Liver (tissue), 9 donors: ENCODE results near the gene ARHGDIA. TPM values are rescaled to one million over a fixed set of nuclear protein-coding genes. Genes with fewer than 3 reads are reported as not detected.

ENCODE experiments used
- DNase-seq: peaks from one replicate; pipeline ENCODE4 v3.0.0-alpha.2; 2017; ENCODE audit warnings: low spot score
- H3K27ac ChIP-seq, 2 donors: one replicate each; pipeline ENCODE4 v1.7.0; 2013; ENCODE audit warnings: inconsistent platforms in 2 of 2, low read length in 2 of 2, control low read depth in 1 of 2, low read depth in 1 of 2, mild to moderate bottlenecking in 1 of 2
- H3K27me3 ChIP-seq, 4 donors: one replicate each; pipeline versions ENCODE4 v1.6.1 to v1.7.0; 2013; ENCODE audit warnings: low read length in 3 of 4, inconsistent platforms in 1 of 4, mild to moderate bottlenecking in 1 of 4, moderate library complexity in 1 of 4; ENCODE audit not compliant: control insufficient read depth in 4 of 4, insufficient read depth in 4 of 4
- H3K36me3 ChIP-seq, 4 donors: one replicate each; pipeline versions ENCODE4 v1.6.1 to v1.7.0; 2013; ENCODE audit warnings: low read length in 3 of 4, mild to moderate bottlenecking in 3 of 4, low read depth in 1 of 4, moderate library complexity in 1 of 4; ENCODE audit not compliant: control insufficient read depth in 4 of 4, insufficient read depth in 3 of 4
- H3K4me1 ChIP-seq, 4 donors: one replicate each; pipeline versions ENCODE4 v1.6.1 to v1.7.0; 2013; ENCODE audit warnings: low read length in 3 of 4, mild to moderate bottlenecking in 3 of 4, moderate library complexity in 1 of 4; ENCODE audit not compliant: control insufficient read depth in 4 of 4, insufficient read depth in 4 of 4
- H3K4me3 ChIP-seq, 3 donors: one replicate each; pipeline versions ENCODE4 v1.6.1 to v1.7.0; 2013; ENCODE audit warnings: low read length in 3 of 3, control low read depth in 1 of 3, low read depth in 1 of 3, mild to moderate bottlenecking in 1 of 3
- H3K9ac ChIP-seq, 2 donors: one replicate each; pipeline ENCODE4 v1.7.0; 2013; ENCODE audit warnings: low read length in 2 of 2, mild to moderate bottlenecking in 2 of 2, moderate library complexity in 2 of 2, control low read depth in 1 of 2, low read depth in 1 of 2
- H3K9me3 ChIP-seq, 4 donors: one replicate each; pipeline versions ENCODE4 v1.6.1 to v1.7.0; 2013; ENCODE audit warnings: low read length in 3 of 4; ENCODE audit not compliant: control insufficient read depth in 4 of 4
- EGR1 ChIP-seq, 2 donors: IDR thresholded peaks; 2 replicates each; pipeline ENCODE4 v1.6.1; 2016 to 2018; ENCODE audit warnings: antibody characterized with exemption in 2 of 2, low read depth in 2 of 2
- FOXA1 ChIP-seq: IDR thresholded peaks from 2 replicates; pipeline ENCODE4 v1.6.1; 2016; ENCODE audit warnings: antibody characterized with exemption
- FOXA2 ChIP-seq: IDR thresholded peaks from 2 replicates; pipeline ENCODE4 v1.6.1; 2016; ENCODE audit warnings: antibody characterized with exemption
- GABPA ChIP-seq, 2 donors: IDR thresholded peaks in 1 of 2; conservative IDR thresholded peaks in 1 of 2; 2 replicates each; pipeline ENCODE4 v1.6.1; 2016; ENCODE audit warnings: antibody characterized with exemption in 2 of 2, mild to moderate bottlenecking in 1 of 2, moderate library complexity in 1 of 2
- HNF4A ChIP-seq, 2 donors: conservative IDR thresholded peaks; 2 replicates each; pipeline ENCODE4 v1.6.1; 2016; ENCODE audit warnings: antibody characterized with exemption in 2 of 2, mild to moderate bottlenecking in 2 of 2
- HNF4G ChIP-seq: IDR thresholded peaks from 2 replicates; pipeline ENCODE4 v1.6.1; 2016; ENCODE audit warnings: antibody characterized with exemption
- JUND ChIP-seq, 2 donors: IDR thresholded peaks; 2 replicates each; pipeline ENCODE4 v1.6.1; 2016; ENCODE audit warnings: antibody characterized with exemption in 2 of 2
- NR2F2 ChIP-seq: IDR thresholded peaks from 2 replicates; pipeline ENCODE4 v1.6.1; 2016; ENCODE audit warnings: antibody characterized with exemption
- RAD21 ChIP-seq, 2 donors: IDR thresholded peaks; 2 replicates each; pipeline ENCODE4 v1.6.1; 2016; ENCODE audit warnings: antibody characterized with exemption in 2 of 2, mild to moderate bottlenecking in 2 of 2
- RXRA ChIP-seq, 2 donors: IDR thresholded peaks; 2 replicates each; pipeline ENCODE4 v1.6.1; 2017 to 2018; ENCODE audit warnings: antibody characterized with exemption in 2 of 2, mild to moderate bottlenecking in 1 of 2
- SP1 ChIP-seq: IDR thresholded peaks from 2 replicates; pipeline ENCODE4 v1.6.1; 2018; ENCODE audit warnings: antibody characterized with exemption, mild to moderate bottlenecking
- TAF1 ChIP-seq: conservative IDR thresholded peaks from 2 replicates; pipeline ENCODE4 v1.6.1; 2016; ENCODE audit warnings: antibody characterized with exemption, mild to moderate bottlenecking
- YY1 ChIP-seq: IDR thresholded peaks from 2 replicates; pipeline ENCODE4 v1.6.1; 2016; ENCODE audit warnings: antibody characterized with exemption, mild to moderate bottlenecking
- WGBS: extraction: QIAGEN DNeasy Blood & Tissue Kit; methylation state at CpG from one replicate; pipeline ENCODE4 v1.1.7; 2013; 5-methylcytosine and 5-hydroxymethylcytosine counted together
- polyA plus RNA-seq, 2 donors: library from polyadenylated mRNA; stranded (reverse) in 1 of 2; unstranded in 1 of 2; fragments of 200-250 nt in 1 of 2; fragments of >200 nt in 1 of 2; fragmentation: Nextera tagmentation in 1 of 2; extraction: Ambion mirVana in 1 of 2; gene quantifications; one replicate each; pipeline versions ENCODE4 v1.2.1 to v1.2.3, GENCODE V29; 2013 to 2015
- total RNA-seq, 2 donors: library from RNA; depleted of rRNA; stranded (reverse); fragments of >200 nt; gene quantifications; one replicate each; pipeline ENCODE4 v1.2.3, GENCODE V29; 2014
- TF ChIP-seq, protein P1 (sequence below): IDR thresholded peaks from 2 replicates; pipeline ENCODE4 v1.6.1; 2016; ENCODE audit warnings: antibody characterized with exemption
- TF ChIP-seq, protein P2 (sequence below): IDR thresholded peaks from 2 replicates; pipeline ENCODE4 v1.6.1; 2016; ENCODE audit warnings: antibody characterized with exemption
- TF ChIP-seq, protein P3 (sequence below): fragments of 150-350 bp; IDR thresholded peaks from 2 replicates; pipeline ENCODE4 v1.5.1; 2017; ENCODE audit warnings: improper control_type of control experiment, low read depth, low read length; ENCODE audit not compliant: missing input control
- TF ChIP-seq, protein P4 (sequence below): IDR thresholded peaks from 2 replicates; pipeline ENCODE4 v1.6.1; 2016; ENCODE audit warnings: antibody characterized with exemption, mild to moderate bottlenecking
- TF ChIP-seq, protein P5 (sequence below): IDR thresholded peaks from 2 replicates; pipeline ENCODE4 v1.6.1; 2016; ENCODE audit warnings: antibody characterized with exemption
- donor health status: healthy.
- donor health status: healthy.
- donor health status: healthy.
- donor health status: healthy.
- donor health status: healthy.

ARHGDIA gene
- total and polyA plus RNA-seq, 4 donors, result 35.5 to 142 (median 75.3) TPM

DNA sequence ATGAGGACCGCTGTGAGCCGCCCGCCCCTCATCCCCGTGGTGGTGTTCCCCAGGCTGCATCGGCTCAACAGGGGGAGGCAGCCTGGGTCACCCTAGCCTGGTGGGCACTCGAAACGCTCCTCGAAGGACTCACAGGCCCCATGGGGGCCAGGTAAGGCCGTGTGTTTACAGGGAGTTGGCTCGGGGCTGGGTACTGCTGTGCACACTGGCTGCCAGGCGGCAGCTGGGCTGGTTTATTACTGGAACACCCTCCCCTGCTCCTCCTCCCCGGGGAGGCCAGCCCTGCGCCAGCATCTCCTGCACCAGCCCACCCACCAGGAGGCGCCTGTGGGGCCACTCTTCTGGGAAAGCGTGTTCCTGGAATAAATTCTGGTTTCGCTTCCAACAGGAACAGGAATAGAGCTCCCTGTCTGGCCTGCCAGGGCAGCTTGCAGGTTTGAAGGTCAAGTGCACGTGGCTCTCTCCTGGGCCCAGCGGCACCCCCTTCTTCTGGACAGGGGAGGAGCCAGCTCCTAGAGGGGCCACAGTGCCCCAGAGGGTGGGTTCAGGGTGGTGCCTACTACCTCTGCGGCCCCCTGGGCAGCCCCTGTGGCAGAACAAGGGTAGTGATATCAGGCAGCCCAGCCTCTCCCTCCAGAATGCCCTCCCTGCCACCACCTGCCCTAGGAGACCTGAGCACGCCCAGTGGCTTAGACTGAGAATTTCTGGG is 49.4 kb downstream of the ARHGDIA start:
- peak; percentile 69 for DNase-seq
- Histone ChIP-seq H3K27ac (peak overlapping the region; percentile 97 to 98), H3K4me3 (no peak overlapping the region), H3K27me3 (no peaks in the 10 kb centered on the region), H3K9me3 (no peaks in the 10 kb centered on the region), H3K9ac (peak overlapping the region in 1 of 2 donors; percentile 30), H3K4me1 (peaks cover 8 to 20% (median 15%) of the 10 kb centered on the region in 4 donors), H3K36me3 (peaks cover 0 to 5% (median 0%) of the 10 kb centered on the region in 4 donors)
- TF ChIP-seq, protein P1, sequence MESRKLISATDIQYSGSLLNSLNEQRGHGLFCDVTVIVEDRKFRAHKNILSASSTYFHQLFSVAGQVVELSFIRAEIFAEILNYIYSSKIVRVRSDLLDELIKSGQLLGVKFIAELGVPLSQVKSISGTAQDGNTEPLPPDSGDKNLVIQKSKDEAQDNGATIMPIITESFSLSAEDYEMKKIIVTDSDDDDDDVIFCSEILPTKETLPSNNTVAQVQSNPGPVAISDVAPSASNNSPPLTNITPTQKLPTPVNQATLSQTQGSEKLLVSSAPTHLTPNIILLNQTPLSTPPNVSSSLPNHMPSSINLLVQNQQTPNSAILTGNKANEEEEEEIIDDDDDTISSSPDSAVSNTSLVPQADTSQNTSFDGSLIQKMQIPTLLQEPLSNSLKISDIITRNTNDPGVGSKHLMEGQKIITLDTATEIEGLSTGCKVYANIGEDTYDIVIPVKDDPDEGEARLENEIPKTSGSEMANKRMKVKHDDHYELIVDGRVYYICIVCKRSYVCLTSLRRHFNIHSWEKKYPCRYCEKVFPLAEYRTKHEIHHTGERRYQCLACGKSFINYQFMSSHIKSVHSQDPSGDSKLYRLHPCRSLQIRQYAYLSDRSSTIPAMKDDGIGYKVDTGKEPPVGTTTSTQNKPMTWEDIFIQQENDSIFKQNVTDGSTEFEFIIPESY, result no peak
- TF ChIP-seq FOXA2 (peak; percentile 52), SP1 (peak; percentile 94), EGR1 (IDR thresholded peaks at IDR 0.05; ENCODE audit: low read depth in 2 of 2) (peak in 1 of 2 donors; percentile 87), RXRA (IDR thresholded peaks at IDR 0.05) (peak; percentile 87 to 91), JUND (IDR thresholded peaks at IDR 0.05) (peak in 1 of 2 donors; percentile 69), TAF1 (no peak), YY1 (peak; percentile 85), HNF4A (conservative IDR thresholded peaks at IDR 0.05) (peak; percentile 71 to 86), GABPA (IDR thresholded peaks at IDR 0.05 in 1 of 2, conservative IDR thresholded peaks at IDR 0.05 in 1 of 2) (peak in 1 of 2 donors; percentile 90), RAD21 (IDR thresholded peaks at IDR 0.05) (peak; percentile 84 to 86), NR2F2 (peak; percentile 82), FOXA1 (peak; percentile 17), HNF4G (peak; percentile 45)
- TF ChIP-seq, protein P2, sequence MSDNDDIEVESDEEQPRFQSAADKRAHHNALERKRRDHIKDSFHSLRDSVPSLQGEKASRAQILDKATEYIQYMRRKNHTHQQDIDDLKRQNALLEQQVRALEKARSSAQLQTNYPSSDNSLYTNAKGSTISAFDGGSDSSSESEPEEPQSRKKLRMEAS, result peak; percentile 100
- TF ChIP-seq, protein P3, sequence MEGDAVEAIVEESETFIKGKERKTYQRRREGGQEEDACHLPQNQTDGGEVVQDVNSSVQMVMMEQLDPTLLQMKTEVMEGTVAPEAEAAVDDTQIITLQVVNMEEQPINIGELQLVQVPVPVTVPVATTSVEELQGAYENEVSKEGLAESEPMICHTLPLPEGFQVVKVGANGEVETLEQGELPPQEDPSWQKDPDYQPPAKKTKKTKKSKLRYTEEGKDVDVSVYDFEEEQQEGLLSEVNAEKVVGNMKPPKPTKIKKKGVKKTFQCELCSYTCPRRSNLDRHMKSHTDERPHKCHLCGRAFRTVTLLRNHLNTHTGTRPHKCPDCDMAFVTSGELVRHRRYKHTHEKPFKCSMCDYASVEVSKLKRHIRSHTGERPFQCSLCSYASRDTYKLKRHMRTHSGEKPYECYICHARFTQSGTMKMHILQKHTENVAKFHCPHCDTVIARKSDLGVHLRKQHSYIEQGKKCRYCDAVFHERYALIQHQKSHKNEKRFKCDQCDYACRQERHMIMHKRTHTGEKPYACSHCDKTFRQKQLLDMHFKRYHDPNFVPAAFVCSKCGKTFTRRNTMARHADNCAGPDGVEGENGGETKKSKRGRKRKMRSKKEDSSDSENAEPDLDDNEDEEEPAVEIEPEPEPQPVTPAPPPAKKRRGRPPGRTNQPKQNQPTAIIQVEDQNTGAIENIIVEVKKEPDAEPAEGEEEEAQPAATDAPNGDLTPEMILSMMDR, result peak; percentile 81
- TF ChIP-seq, protein P4, sequence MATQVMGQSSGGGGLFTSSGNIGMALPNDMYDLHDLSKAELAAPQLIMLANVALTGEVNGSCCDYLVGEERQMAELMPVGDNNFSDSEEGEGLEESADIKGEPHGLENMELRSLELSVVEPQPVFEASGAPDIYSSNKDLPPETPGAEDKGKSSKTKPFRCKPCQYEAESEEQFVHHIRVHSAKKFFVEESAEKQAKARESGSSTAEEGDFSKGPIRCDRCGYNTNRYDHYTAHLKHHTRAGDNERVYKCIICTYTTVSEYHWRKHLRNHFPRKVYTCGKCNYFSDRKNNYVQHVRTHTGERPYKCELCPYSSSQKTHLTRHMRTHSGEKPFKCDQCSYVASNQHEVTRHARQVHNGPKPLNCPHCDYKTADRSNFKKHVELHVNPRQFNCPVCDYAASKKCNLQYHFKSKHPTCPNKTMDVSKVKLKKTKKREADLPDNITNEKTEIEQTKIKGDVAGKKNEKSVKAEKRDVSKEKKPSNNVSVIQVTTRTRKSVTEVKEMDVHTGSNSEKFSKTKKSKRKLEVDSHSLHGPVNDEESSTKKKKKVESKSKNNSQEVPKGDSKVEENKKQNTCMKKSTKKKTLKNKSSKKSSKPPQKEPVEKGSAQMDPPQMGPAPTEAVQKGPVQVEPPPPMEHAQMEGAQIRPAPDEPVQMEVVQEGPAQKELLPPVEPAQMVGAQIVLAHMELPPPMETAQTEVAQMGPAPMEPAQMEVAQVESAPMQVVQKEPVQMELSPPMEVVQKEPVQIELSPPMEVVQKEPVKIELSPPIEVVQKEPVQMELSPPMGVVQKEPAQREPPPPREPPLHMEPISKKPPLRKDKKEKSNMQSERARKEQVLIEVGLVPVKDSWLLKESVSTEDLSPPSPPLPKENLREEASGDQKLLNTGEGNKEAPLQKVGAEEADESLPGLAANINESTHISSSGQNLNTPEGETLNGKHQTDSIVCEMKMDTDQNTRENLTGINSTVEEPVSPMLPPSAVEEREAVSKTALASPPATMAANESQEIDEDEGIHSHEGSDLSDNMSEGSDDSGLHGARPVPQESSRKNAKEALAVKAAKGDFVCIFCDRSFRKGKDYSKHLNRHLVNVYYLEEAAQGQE, result peak; percentile 88
- TF ChIP-seq, protein P5, sequence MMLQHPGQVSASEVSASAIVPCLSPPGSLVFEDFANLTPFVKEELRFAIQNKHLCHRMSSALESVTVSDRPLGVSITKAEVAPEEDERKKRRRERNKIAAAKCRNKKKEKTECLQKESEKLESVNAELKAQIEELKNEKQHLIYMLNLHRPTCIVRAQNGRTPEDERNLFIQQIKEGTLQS, result no peak
- WGBS, result 29% methylated on average over 20 of the region's 20 CpGs
